SHP77 treated with DMSO at 0.1 percent for 48 hours (cell line): ENCODE measurements around the gene NSUN4.
A peak's percentile ranks its signal among the peaks of the same experiment; 100 is the strongest.
"Not testable (repeated sequence)": the region's sequence is repeated elsewhere in the genome, so short reads cannot be mapped to it uniquely, and the experiment has no call there.

Source experiments
- DNase-seq: peaks from one replicate; lab custom pipeline; 2025; lab: John Stamatoyannopoulos, UW

Gene NSUN4

DNA sequence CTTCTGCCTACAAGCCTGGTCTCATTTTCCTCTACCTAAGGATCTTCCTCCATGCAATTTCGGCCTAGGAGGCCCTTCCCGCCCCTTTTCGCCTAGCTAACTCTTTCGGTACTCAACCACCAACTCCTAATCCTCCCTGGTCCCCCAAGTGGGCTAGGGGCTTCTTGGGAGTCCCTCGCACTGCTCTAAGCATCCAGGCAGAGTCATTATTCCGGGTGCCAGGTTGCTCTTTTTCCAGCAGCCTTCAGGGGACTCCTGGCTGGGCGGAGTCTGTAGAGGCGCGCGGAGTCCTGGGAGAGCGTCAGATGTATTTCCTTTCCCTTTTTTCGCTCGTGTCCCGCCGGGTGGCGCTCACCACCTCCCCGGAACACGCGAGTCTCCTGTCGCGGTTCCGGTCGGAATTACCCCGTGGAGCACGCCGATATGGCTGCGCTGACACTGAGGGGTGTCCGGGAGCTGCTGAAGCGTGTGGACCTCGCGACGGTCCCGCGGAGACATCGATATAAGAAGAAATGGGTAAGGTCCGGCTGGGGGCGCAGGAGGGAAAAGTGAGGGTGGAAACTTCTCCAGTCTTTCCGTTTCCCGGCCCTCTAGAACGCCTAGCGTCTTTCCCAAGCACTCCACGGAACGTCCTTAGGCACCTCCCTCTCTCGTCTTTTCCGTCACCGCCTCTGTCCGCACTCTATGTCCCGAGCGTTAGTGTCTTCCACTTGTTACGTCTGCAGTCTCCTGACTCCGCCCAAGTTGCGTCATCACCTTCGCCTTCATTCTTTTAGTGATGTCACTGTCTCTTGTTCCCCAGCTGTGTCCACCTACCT, at the start of gene NSUN4:
Gene NSUN4, plus strand, starts transcription at position 404 of the 818 bp plus-strand sequence. Its CDS starts 20 bp downstream, at position 424.
- peak; percentile 85 for DNase-seq

- DNase-seq, result no peak
Observed at GRCh38 chr1:46295306-46295705, 45.3 kb upstream of the NSUN4 start.

GRCh38 chr1:46298387-46298786, 42.2 kb upstream of the NSUN4 start:
- no peak for DNase-seq

- DNase-seq, result no peak
Observed at GRCh38 chr1:46300673-46301405, 39.8 kb upstream of the NSUN4 start.

GRCh38 chr1:46301406-46301807, 39.2 kb upstream of the NSUN4 start:
- DNase-seq, result no peak

- DNase-seq, result no peak
Observed at GRCh38 chr1:46301808-46302640, 38.6 kb upstream of the NSUN4 start.

DNA sequence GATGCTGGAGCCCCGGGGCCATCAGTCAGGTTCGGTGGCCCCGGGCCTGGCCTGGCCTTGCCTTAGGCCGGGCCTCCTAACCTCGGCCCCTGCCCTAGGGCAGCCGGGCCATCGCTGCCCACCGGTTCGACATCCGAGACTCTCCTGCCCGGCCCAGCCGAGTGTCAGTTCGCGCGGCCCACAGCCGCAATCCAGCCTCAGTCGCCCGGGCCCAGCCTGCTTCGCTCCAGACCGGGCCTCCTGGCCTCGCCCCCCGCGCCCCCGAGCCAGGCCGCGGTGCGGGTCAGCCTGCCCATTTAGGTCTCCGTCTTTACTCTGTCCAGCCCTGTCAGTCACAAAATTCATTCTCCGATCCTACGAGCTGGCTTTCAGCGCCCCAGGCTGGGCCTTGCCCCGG, 38.0 kb upstream of the NSUN4 start:
- no peak for DNase-seq

DNA sequence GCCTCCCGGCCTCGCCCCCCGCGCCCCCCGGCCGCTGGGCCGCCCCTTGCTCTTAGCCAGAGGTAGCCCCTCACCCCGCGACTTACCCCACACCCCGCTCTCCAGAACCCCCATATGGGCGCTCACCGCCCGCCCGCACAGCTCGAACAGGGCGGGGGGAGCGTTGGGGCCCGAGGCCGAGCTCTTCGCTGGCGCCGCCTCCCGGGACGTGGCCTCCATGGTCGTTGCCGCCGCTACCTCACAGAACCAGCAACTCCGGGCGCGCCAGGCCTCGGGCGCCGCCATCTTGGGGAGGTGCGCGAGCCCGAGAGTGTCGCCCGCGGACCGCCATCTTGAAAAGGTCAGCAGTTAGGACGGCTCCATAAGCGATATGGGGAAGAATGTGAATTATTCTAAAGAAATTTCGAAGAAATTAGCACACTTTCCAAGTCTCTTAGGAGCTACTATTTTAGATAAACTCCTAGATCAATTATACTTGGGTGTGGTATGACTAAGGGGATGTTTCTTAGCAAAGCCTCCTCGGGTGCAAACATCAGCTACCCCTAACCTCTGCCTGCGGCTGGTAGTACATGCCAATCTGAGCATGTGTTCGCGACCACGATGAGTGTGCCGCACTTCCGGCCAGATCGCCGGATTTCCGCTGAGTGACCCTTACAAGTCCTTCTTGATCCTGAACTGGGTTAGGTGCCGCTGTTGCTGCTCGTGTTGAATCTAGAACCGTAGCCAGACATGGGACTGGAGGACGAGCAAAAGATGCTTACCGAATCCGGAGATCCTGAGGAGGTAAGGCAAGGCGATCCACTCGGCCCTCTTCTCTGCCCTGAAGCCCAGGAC, 37.4 kb upstream of the NSUN4 start, which contains the start of the genes LRRC41 and UQCRH:
Gene LRRC41, minus strand, starts transcription at position 579 of the 834 bp plus-strand sequence. Its CDS starts 294 bp downstream, at position 285.
Gene UQCRH, plus strand, starts transcription at position 661 of the 834 bp plus-strand sequence. Its CDS starts 69 bp downstream, at position 730.
- DNase-seq, result peak; percentile 93

GRCh38 chr1:46303872-46304326, 36.7 kb upstream of the NSUN4 start:
- no peak for DNase-seq

DNA sequence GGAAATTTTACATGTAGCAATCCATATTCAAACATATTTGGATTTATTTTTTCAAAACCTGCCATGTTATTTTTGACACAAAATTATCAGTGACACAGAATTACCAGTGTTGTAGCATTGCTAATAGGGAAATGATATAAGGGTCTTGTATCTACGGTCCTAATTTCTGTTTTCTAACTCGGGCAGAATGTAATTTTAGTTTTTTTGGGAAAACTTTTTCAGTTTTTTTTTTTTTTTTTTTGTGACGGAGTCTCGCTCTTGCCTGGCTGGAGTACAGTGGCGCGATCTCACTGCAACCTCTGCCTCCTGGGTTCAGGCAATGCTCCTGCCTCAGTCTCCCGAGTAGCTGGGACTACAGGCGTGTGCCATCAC, 34.5 kb upstream of the NSUN4 start:
- DNase-seq, result no peak

GRCh38 chr1:46309401-46310159, 31.0 kb upstream of the NSUN4 start:
- DNase-seq, result no peak

DNA sequence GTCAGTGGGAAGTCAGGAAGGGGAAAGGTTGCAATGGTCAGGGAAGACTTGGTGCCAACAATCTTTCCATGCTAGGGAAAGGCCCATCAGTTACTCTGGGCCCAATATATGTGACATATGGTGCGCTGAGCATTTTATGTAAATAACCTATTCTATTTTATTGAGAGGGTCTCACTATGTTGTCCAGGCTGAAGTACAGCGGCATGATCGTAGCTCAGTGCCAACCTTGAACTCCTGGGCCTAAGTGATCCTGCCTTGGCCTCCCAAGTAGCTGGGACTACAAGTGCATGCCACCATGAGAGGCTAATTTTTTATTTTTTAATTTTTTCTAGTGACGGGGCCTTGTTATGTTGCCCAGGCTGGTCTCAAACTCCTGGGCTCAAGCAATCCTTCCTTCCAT, 30.3 kb upstream of the NSUN4 start:
- DNase-seq, result no peak

- DNase-seq, result no peak
Observed at GRCh38 chr1:46315669-46316403, 24.8 kb upstream of the NSUN4 start.

GRCh38 chr1:46317323-46317722, 23.3 kb upstream of the NSUN4 start:
- no peak for DNase-seq

GRCh38 chr1:46319301-46319700, 21.3 kb upstream of the NSUN4 start:
- DNase-seq, result not testable (repeated sequence)

DNA sequence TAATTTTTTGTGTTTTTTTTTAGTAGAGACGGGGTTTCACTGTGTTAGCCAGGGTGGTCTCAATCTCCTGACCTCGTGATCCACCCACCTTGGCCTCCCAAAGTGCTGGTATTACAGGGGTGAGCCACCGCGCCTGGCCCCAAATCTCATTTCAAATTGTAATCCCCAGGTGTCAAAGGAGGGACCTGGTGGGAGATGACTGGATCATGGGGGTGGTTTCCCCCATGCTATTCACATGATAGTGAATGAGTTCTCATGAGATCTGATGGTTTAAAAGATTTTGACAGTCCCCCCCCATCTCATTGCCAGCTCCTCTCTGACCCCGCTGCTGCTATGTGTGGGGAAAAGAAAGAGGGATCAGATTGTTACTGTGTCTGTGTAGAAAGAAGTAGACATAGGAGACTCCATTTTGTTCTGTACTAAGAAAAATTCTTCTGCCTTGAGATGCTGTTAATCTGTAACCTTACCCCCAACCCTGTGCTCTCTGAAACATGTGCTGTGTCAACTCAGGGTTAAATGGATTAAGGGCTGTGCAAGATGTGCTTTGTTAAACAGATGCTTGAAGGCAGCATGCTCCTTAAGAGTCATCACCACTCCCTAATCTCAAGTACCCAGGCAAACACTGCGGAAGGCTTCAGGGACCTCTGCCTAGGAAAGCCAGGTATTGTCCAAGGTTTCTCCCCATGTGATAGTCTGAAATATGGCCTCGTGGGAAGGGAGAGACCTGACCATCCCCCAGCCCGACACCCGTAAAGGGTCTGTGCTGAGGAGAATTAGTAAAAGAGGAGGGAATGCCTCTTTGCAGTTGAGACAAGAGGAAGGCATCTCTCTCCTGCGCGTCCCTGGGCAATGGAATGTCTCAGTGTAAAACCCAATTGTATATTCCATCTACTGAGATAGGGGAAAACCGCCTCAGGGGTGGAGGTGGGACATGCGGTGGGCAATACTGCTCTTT, 20.4 kb upstream of the NSUN4 start:
- DNase-seq, result not testable (repeated sequence)

- DNase-seq, result not testable (repeated sequence)
Observed at GRCh38 chr1:46322191-46322590, 18.4 kb upstream of the NSUN4 start.

DNA sequence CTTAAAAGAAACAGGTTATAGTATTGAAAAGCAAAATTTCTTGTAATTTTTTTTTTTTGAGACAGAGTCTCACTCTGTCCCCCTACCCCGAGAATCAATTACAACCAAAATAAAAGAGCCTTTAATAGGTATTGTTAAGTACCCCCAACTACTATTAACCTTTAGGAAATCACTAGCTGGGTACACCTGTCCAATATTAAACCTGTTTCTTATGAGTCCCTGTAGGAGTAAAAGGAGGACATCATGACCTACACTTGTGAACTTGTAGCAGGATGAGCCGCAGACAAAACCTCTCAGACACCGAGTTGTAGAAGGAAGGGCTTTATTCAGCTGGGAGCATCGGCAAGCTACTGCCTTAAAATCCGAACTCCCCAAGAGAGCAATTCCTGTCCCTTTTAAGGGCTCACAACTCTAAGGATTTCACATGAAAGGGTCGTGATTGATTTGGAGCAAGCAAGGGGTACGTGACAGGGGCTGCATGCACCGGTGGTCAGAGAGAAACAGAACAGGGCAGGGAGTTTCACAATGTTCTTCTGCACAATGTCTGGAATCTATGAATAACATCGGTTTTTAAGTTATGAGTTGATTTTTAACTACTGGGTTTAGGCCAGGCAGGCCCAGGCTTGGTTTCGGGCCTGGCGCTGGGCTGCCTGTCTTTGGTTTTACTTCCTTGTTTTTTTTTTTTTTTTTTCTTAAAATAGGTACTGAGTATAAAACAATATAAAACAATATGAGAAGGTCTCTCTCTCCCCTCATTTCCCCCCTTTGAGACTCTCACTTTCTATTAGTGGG, 15.1 kb upstream of the NSUN4 start:
- DNase-seq, result not testable (repeated sequence)
